Measurements from ENCODE around the gene ACVR2A. TPM values are rescaled to one million over a fixed set of nuclear protein-coding genes. Genes with fewer than 3 reads are reported as not detected.

ACVR2A gene
- total and polyA plus RNA-seq, 12 donors: 4.7 to 28.1 (median 8.5) TPM

- intact Hi-C loops (cut with DNase I): loop anchor here in 1 of 2 donors (10.0 kb wide), 1 partner anchor 51 kb away; no protein-coding TSS in a partner anchor
- H3K27ac ChIP-seq: peak overlapping the region; percentile 2 to 98 (median 96)
- H3K36me3 ChIP-seq (replicated peaks in 1 of 2): no peaks in the 10 kb centered on the region
- H3K4me1 ChIP-seq (replicated peaks in 1 of 2): peaks cover 5 to 25% of the 10 kb centered on the region in 2 donors
- H3K27me3 ChIP-seq: no peaks in the 10 kb centered on the region
- H3K4me3 ChIP-seq: peak overlapping the region; percentile 4 to 93 (median 26)
- WGBS, 4 donors: 3 to 5% (median 4%) methylated on average over 16 to 18 of the region's 18 CpGs
- no peaks in the 10 kb centered on the region for H3K9me3 ChIP-seq (replicated peaks in 1 of 3)
- no peak for TF ChIP-seq POLR2A (IDR thresholded peaks at IDR 0.05)
- no peak for TF ChIP-seq CTCF (IDR thresholded peaks at IDR 0.05)
- no peak for DNase-seq
Measured at GRCh38 chr2:147843391-147843863, 1.4 kb upstream of the ACVR2A start.

DNA sequence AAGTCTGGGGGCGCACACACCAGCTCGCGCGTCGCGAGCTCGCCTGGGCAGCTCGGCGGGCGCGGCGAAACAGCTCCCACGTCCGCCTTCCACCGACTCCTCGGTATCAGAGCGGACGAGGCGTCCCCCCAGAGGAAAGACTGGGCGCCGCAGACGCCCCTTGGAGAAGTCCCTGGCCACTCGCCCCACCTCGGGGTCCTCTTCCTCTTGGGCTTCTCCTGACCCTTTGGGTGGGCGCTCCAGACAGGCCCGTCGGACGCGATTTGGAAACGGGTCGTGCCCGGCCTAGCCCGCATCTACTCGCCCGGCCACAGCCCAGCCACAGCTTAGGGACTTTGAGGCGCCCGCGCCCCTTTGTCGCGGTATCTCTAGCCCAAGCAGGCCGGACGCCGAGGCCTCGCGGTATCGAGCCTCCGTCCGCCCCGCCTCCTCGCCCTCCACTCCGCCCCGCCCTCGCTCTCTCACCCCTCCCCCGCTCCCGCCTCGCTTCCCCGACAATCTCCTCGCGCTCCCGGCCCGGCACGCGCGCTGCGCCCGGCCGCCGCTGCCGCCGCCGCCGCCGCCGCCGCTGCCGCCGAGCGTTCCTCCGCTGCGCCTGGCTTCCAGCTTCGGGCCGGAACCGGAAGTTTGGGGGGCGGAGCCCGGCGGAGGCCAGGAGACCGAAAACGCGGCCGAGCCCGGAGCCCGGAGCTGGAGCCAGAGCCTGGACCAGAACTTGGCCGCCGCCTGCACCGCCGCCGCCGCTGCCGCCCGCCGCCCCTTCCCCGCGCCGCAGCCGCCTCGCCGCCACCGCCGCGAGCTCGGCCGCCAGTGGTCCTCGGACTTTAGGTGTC lies 749 bp upstream of the ACVR2A start:
- Histone ChIP-seq H3K4me3 (peak overlapping the region; percentile 37 to 93 (median 54)), H3K9me3 (replicated peaks in 1 of 3) (no peaks in the 10 kb centered on the region), H3K4me1 (replicated peaks in 1 of 2) (peaks cover 5 to 25% of the 10 kb centered on the region in 2 donors), H3K27ac (peak overlapping the region; percentile 2 to 98 (median 96)), H3K27me3 (no peaks in the 10 kb centered on the region), H3K36me3 (replicated peaks in 1 of 2) (no peaks in the 10 kb centered on the region)
- 1% methylated on average over 46 to 113 of the region's 113 CpGs; no CpG with 5 or more reads in 1 of the 4 donors for WGBS, 4 donors
- peak; percentile 71 to 90 for TF ChIP-seq POLR2A (IDR thresholded peaks at IDR 0.05)
- peak in 4 of 6 experiments; percentile 24 to 42 (median 33) for TF ChIP-seq CTCF (IDR thresholded peaks at IDR 0.05)
- peak; percentile 91 to 95 (median 94) for DNase-seq
- intact Hi-C loops (cut with DNase I): loop anchor here in 1 of 2 donors (10.0 kb wide), 1 partner anchor 51 kb away; no protein-coding TSS in a partner anchor

- H3K27ac ChIP-seq: peak overlapping the region in 3 of 5 donors; percentile 61 to 96 (median 90)
- H3K4me3 ChIP-seq: peak overlapping the region in 3 of 4 donors; percentile 22 to 93 (median 49)
- 1 to 6% (median 1%) methylated on average over 14 of the region's 14 CpGs for WGBS, 4 donors
- intact Hi-C loops (cut with DNase I): loop anchor here in 1 of 2 donors (10.0 kb wide), 1 partner anchor 49 kb away; no protein-coding TSS in a partner anchor
- H3K36me3 ChIP-seq (replicated peaks in 1 of 2): no peaks in the 10 kb centered on the region
- H3K9me3 ChIP-seq (replicated peaks in 1 of 3): no peaks in the 10 kb centered on the region
- peaks cover 5 to 35% of the 10 kb centered on the region in 2 donors for H3K4me1 ChIP-seq (replicated peaks in 1 of 2)
- TF ChIP-seq POLR2A (IDR thresholded peaks at IDR 0.05) (no peak), CTCF (IDR thresholded peaks at IDR 0.05) (no peak)
- H3K27me3 ChIP-seq: no peaks in the 10 kb centered on the region
- no peak for DNase-seq
Measured at GRCh38 chr2:147845411-147845971, 662 bp downstream of the ACVR2A start.
